Measurements from ENCODE around the gene CIC. TPM values are rescaled to one million over a fixed set of nuclear protein-coding genes. Genes with fewer than 3 reads are reported as not detected.

CIC gene
- 57.9 TPM for total RNA-seq
- long read RNA-seq, partial matches to known transcripts = 6 of 9 reads
- long read RNA-seq, other reads (novel, unspliced or antisense) = 1 of 9 reads

GRCh38 chr19:42268704-42269477 lies at the start of gene CIC:
Gene CIC, plus strand, starts transcription at chr19:42269252. Its CDS starts 2,532 bp downstream, at chr19:42271784.
- DNase-seq (ENCODE audit: low spot score) = peak; percentile 100

- peak; percentile 100 for DNase-seq (ENCODE audit: low spot score)
Observed at GRCh38 chr19:42219812-42220750, 49.0 kb upstream of the CIC start, which contains the start of gene ZNF526. Gene ZNF526, plus strand, starts transcription at chr19:42220312. Its CDS starts 4,092 bp downstream, at chr19:42224404.

DNA sequence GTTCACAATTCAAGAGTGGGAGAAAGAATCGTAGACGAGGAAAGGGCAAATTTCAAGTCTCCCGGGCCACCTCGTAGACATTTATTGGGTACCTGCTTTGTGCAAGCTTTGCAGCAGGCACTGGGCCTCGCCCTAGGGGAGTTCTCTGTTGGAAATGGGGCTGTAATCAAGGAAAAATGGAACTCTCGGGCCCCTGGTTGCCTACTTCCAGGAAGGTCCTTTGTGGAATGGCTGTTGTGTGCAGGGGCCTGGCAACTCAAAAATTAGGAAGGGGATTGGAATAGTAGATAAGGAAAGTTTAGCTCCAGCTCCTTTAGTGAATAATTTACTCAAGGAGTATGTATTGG lies 48.3 kb upstream of the CIC start:
- no peak for DNase-seq (ENCODE audit: low spot score)

DNA sequence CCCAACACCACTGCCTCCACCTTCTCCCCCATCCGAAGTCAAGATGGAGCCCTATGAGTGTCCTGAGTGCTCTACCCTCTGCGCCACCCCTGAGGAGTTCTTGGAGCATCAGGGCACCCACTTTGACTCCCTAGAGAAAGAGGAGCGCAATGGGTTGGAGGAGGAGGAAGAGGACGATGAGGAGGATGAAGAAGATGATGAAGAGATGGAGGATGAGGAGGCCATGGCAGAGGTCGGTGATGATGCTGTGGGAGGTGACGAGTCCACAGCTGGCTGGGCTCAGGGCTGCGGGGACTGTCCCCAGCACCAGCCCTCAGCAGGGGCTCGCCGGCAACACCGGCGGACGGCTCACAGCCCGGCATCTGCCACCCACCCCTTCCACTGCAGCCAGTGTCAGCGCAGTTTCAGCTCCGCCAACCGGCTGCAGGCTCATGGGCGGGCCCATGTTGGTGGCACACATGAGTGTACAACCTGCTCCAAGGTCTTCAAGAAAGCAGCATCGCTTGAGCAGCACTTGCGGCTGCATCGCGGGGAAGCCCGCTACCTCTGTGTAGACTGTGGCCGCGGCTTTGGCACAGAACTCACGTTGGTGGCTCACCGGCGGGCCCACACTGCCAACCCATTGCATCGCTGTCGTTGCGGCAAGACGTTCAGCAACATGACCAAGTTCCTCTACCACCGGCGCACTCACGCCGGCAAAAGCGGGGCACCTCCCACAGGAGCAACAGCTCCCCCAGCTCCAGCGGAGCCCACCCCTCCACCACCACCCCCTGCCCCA lies 43.9 kb upstream of the CIC start:
- no peak for DNase-seq (ENCODE audit: low spot score)

DNA sequence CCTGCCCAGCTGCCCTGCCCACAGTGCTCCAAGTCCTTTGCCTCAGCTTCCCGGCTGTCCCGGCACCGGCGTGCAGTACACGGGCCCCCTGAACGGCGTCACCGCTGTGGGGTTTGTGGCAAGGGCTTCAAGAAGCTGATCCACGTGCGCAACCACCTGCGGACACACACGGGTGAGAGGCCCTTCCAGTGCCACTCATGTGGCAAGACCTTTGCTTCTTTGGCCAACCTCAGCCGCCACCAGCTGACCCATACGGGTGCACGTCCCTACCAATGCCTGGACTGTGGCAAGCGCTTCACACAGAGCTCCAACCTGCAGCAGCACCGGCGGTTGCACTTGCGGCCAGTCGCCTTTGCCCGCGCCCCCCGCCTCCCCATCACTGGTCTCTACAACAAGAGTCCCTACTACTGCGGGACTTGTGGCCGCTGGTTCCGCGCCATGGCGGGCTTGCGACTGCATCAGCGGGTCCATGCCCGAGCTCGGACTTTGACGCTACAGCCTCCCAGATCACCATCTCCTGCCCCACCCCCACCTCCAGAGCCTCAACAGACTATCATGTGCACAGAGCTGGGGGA lies 43.2 kb upstream of the CIC start:
- no peak for DNase-seq (ENCODE audit: low spot score)

DNA sequence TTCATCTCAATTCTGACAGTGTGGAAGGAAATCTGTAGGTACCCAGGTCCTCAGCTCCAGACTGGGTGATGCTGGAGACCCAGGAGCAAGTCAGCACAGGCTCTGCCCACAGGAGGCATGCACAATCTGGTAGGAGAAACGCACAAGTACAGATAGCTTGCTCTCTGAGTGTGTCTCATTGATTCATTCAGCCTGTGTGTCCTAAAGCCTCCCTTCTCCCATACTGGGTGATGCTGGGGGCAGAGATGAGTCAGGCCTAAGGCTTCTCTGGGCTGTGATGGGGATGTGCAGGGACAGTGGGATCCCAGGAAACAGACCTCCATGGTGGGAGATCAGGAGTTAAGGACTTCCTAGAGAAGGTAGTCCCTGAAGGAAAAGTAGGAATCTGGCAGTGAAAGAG lies 42.2 kb upstream of the CIC start:
- no peak for DNase-seq (ENCODE audit: low spot score)

- no peak for DNase-seq (ENCODE audit: low spot score)
Observed at GRCh38 chr19:42228641-42229040, 40.4 kb upstream of the CIC start.

DNA sequence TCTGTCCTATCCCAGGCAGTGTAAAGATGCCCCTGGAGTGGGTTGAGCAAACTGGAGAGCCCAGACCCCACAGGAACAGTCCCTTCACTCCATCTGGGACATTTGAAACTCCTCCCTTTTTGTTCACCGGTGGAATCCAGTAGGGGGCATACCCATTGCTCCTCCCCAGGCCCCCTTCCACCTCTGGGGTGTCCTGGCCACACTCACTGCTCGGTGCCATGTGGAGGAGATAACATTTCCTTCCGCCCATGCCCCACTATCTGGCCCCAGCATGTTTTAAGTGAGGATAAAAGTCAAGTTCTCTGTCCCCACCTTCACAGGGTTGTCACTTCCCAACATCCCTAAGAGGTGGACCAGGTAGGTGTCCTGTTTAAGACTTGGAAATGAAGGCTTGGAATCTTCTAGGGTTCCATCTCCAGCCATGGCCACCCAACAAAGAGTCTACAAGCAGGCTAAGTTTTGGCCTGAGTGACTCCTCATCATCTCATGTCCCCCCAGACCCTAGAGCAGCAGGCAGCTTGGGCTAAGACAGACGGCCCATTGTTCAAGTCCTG lies 39.7 kb upstream of the CIC start:
- DNase-seq (ENCODE audit: low spot score) = no peak

- DNase-seq (ENCODE audit: low spot score) = no peak
Observed at GRCh38 chr19:42229855-42230351, 39.1 kb upstream of the CIC start.

DNA sequence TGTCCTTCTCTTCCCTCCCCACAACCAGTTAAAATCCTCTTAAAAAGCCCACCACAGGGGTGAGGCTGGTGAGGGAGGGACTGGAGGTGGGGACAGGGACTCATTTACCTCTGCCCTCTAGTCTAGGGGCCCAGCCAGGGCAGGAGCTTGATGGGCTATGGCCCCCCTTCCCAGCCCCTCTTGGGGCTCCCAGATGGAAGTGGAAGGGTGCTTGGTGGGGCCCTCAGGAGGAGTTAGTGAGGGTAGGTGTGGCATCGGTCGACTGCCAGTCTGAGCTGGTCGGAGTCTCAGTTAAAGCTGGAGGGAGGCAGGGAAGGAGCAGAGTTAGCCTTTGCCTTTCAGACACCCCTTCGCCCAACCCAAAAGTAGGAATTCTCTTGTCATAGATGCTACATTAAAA lies 38.5 kb upstream of the CIC start:
- no peak for DNase-seq (ENCODE audit: low spot score)

DNA sequence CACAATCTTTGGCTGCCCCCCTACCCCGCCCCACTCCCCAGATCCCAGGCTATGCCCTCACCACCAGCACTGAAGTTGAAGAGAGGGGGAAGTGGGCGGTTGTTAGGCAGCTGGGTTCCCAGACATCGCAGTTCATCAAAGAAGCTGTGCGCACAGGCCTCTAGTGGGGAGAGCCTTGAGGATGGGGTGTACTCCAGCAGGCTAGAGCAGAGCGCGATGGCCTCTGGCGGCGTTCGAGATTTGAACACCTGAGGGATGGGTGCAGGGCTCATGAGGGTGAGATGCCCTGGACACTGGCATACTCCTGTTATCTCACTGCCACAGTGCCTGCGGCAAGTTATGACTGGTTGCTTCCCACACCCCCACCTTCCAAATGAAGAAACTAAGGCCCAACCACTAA lies 36.6 kb upstream of the CIC start:
- no peak for DNase-seq (ENCODE audit: low spot score)

- DNase-seq (ENCODE audit: low spot score) = no peak
Observed at GRCh38 chr19:42233106-42233505, 35.9 kb upstream of the CIC start.

DNA sequence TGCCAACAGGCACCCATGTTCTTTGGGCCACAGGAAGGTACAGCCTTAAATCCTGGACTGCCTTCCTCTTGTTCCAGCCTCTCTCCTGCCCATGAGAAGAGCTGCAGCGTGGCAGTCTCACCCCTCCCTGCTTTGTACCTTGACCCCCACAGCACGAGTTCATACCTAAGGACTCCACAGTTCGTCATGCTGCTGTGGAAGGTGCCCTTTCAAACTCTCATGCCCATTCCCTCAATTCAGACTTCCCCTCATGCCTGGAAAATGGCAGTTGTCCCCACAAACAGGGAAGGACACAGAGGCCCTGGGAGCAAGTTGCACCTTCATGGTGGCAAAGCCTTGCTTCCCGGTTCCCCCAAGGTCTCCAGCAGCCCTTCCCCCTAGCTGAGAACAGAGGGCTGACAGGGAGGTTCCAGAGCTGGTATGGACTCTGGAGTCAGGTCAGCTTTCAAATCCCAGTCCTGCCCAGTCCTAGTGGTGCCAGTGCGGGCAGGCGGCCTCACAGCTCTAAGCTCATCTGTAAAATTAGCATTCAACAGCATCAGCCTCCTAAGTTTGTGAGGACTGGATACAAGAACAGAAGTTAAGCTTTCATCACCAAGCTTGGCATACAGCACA lies 35.3 kb upstream of the CIC start:
- DNase-seq (ENCODE audit: low spot score) = no peak

DNA sequence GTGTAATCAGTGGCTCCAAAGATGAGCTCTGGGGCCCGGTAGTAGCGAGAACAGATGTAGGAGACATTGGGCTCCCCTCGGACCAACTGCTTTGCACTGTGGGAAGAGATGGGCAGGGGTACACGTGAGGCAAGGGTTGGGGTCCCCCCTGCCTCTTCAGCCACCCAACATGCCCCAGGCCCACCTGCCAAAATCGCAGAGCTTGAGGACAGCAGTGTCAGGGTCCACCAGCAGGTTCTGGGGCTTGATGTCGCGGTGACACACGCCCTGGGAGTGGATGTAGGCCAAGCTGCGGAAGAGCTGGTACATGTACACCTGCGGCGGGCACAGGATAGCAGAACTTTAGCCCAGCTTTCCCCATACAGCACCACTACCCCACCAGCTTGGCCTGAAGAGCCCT lies 34.7 kb upstream of the CIC start:
- no peak for DNase-seq (ENCODE audit: low spot score)

DNA sequence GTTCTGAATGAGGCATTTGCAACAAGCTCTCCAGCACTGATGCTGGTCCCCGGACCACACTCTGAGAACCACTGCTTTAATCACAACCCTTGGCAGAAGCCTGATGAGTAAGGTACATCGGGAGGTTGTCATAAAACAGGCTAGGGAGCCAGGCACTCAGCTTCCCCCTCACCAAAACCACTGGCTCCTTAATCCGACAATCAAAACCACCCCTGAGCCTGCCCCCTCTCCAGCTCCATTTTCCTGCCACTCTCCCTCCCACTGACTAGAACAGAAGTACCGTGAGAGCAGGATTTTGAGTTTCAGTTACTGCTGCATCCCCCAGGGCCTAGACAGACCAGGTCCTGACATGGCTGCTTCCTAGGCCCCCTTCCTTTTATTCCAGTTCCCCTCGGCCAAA lies 33.9 kb upstream of the CIC start:
- no peak for DNase-seq (ENCODE audit: low spot score)

GRCh38 chr19:42239544-42240220 lies 29.4 kb upstream of the CIC start:
- DNase-seq (ENCODE audit: low spot score) = no peak

DNA sequence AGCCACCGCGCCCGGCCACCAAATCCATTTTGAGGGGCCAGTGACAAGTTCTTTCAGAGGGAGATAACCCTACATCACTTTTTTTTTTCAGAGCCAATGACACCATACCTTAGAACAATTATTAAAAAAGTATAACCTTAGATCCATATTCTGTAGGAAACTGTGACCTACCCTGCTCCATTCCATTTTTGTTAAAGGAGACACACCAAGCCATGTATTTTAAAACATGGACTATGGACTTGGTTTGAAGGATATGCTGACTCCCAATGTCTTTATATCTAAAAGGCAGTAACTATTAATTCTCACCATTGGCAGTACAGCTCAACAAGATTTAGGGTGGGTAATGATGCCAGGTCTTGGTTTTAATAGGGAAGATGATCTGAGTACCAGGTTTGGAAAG lies 27.8 kb upstream of the CIC start:
- DNase-seq (ENCODE audit: low spot score) = no peak

DNA sequence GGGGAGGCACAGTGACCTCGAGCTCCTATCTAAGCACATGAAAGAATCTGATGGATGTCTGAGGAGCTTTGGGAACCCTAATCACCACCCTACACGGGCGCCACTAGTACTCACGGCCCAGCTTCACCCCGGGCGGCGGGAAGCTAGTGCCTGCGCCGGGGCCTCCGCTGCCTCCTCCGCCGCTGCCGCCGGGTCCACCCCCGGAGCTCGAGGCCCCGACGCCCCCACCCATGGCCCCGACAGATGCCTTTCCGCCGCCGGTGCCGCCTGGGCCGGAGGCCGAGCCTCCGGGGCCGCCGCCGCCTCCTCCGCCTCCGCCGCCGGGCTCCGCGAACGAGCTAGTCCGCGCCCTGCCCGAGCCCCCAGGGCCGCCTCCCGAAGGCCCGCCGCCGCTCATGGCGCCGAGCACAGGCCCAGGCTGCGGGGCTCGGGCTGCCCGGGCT lies 27.0 kb upstream of the CIC start:
- DNase-seq (ENCODE audit: low spot score) = no peak

Data from mesenteric fat pad (tissue), 1 donor.